HG02884 (cell line): ENCODE measurements around the gene SLC39A11.

Experiments used
- ATAC-seq: cut with Tn5 transposase; IDR thresholded peaks from one replicate; pipeline ENCODE4 v1.9.1; 2021; ENCODE audit warnings: mild to moderate bottlenecking, moderate library complexity; ENCODE audit not compliant: unreplicated experiment

Gene SLC39A11

GRCh38 chr17:72667096-72668063 is 425.1 kb downstream of the SLC39A11 start:
- ATAC-seq: no peak

DNA sequence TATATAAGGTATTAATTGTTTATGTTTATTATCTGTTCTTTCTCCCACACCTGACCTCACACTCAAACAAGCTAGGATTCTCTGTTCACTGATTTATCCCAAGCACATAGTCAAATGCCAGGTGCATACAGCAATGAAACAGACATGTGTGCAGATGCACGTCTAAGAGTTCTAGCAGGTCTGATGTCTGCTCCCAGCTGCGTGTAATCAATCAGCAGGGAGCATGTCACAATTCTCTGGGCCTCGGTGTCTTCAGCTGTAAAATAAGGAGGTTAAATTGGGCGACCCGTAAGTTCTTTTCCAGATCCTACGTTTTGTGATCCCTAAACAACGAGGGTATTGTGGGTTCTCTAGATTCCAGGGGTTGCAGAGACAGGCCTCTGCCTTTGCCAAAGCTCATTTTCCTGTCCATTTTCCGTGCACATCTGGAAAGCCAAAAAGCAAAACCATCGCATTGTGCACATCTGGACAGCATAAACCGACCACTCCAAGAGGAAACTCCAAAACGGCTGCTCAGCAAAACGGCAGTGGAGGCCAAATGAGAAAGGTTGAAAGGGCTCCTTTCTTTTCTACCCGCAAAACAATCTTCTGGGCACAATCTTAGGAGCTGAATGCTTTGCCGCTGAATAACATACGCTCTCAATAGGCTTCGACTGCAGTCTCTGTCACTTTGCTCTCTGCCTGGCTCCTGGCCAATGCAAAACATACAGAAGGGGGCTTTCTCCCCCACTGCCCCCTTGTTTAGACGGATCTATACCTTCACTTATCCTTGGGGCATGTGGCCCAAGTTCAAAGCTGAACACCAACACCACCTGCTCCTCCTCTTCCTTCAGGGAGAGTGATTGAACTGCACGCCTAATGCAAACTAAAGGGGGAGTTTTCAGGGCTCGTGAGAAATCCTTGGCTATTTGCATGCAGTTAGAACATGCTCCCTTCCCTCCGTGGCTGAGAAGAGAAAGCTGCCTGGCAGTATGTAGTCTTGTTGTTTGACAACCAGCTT is 426.3 kb downstream of the SLC39A11 start:
- ATAC-seq: no peak

GRCh38 chr17:72662827-72663190 is 429.7 kb downstream of the SLC39A11 start:
- ATAC-seq: no peak

DNA sequence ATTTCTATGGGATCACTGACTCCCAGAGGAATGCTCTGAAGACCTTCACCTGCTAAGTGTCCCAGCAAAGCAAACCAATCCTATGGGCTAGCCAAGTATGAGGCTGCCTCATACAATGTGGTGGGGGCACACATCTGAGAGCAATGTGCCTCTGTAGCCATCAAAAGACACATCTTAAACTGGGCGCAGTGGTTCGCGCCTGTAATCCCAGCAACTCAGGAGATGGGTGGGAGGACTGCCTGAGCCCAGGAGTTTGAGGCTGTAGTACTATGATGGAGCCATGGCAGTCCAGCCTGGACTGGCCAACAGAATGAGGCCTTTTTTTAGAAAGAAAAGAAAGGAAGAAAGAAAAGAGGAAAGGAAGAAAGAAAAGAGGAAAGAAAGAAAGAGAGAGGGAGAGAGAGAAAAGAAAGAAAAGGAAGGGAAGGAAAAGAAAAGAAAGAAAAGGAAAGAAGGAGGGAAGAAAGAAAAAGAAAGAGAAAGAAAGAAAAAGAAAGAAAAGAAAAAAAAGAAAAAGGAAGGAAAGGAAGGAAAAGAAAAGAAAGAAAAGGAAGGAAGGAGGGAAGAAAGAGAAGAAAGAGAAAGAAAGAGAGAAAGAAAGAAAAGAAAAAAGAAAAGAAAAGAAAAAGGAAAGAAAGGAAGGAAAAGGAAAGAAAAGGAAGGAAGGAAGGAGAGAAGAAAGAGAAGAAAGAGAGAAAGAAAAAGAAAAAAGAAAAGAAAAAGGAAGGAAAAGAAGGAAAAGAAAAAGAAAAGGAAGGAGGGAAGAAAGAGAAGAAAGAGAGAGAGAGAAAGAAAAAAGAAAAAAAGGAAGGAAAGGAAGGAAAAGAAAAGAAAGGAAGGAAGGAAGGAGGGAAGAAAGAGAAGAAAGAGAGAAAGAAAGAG is 430.3 kb downstream of the SLC39A11 start:
- ATAC-seq: no peak

GRCh38 chr17:72661116-72661944 is 431.2 kb downstream of the SLC39A11 start:
- ATAC-seq: no peak

- no peak for ATAC-seq
Observed at GRCh38 chr17:72660274-72661115, 432.0 kb downstream of the SLC39A11 start.

GRCh38 chr17:72659811-72660210 is 432.7 kb downstream of the SLC39A11 start:
- ATAC-seq: no peak

DNA sequence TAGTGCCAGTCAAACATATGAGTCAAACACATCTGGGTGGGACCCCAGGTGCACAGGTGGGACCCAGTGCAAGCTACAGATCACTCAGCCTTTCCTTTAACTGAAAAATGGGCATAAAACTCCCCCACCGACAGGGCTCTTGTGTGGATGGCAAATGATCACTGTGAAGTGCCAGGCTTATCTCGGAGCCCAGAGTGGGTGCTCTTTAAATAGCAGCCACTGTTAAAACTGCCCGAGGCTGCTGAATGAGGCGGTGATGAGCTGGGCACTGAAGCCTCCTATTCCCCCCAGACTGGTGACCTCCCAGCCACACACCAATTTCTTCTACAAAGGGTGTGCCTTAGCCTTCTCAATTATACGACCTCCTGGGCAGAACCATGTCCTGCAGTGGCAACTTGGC is 433.8 kb downstream of the SLC39A11 start:
- no peak for ATAC-seq

DNA sequence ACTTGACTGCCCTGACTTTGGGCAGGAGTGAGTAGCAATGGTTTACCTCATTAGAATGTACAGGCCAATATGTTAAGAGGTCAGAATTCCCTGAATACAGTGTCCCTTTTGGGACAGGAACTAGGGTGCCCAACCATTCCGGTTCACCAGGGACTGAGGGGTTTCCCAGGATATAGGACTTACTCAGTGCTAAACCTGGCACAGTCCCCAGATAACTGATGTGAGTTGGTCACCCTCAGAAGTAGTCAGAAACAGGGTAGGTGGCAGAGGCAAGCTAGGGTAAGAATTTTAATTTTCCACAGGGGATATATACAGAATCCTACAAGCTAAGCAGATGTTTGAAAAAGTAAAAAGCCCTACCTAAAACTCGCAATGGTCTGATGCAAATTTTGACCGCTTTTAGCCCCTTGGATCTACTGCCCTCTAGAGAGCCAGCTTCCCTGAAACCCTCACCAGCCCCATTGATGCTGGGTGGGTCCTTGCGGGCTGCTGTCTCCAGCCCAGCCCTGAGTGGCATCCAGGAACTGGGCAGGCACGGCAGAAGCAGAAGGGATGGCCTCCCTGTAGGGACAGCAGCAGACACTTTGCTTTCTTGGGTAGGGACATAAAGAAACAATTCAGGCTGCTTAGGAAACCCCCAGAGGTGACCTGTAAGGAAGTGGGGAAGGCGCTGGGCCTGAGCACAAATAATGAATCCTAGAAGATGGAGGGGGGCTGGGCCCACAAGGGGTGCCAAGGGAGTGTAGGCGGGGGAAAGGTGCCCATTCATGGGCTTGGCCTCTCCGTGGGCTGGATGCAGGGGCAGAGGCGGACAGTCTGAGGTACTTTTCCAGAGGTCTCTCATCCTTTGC is 434.8 kb downstream of the SLC39A11 start:
- ATAC-seq: no peak

- ATAC-seq: no peak
Observed at GRCh38 chr17:72656130-72656763, 436.2 kb downstream of the SLC39A11 start.

DNA sequence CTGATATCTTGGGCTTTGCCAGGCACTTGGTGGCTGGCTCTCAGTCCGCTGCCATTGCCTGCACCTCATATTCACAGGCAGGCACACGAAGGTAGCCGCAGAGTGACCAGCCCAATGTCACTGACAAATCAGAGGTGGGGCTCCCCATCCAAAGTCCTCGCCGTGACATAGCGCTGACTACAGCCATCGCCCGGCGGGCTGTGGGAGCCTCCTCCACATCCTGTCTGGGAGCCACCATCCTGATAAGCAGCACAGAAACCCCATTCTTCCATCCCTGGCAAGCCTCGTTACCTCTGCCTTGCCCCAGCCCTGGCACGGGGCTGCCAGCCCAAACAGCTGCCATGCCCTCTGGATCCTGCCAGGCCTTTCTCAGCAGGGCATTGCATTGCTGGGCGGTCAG is 437.8 kb downstream of the SLC39A11 start:
- no peak for ATAC-seq

DNA sequence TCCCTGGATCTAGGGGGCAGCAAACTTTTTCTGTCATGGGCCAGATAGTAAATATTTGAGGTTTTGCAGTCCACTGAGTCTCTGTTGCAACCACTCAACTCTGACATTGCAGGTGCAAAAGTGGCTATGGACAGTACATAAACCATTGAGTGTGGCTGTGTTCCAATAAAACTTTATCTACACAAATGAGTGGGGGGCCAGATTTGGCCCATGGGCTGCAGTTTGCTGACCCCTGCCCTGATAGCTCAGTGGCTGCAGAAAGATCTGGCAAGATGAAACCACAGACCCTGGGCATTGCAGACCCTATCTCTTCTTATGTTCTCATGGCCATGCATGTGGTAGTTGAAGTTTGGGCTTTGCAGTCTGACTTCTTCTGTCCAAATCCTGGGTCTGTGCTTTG is 440.5 kb downstream of the SLC39A11 start:
- no peak for ATAC-seq

- ATAC-seq: no peak
Observed at GRCh38 chr17:72648702-72649101, 443.8 kb downstream of the SLC39A11 start.

DNA sequence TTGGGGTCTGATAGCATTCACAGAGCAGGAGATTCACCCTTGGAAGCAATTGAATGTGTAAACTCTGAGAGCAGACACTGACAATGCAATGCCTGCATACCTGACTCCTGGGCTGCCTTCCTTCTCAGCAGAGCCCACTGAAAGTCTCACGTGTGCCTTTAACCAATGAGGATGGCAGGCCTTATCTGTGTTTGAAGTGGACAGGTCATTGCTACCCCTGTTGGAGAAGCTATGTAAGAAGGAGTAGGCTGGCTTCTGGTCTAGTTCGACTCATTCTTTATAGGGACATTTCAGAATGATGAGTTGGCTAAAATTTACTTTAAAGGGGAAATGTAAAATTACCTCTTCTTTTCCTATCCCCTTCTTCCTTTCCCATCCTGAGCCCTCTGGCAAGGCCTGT is 446.3 kb downstream of the SLC39A11 start:
- ATAC-seq: no peak

DNA sequence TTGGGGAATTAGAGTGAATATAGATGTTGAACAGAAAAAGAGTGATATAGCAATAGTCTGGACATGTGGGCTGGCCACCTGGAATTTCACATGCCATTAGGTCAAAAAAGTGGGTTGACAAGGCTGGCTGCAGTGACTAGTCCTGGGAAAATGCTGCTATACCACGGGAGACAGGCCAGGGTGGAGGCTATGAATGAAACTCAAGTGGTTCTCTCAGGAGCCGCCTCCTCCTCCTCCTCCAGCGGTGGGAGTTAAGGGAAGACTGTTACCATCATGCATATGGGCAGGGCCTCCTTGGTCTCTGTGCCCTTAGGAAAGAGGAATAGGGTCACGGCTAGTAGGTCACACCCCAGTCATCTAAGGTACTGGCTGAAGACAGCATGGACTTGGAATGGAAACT is 448.0 kb downstream of the SLC39A11 start:
- ATAC-seq: no peak

DNA sequence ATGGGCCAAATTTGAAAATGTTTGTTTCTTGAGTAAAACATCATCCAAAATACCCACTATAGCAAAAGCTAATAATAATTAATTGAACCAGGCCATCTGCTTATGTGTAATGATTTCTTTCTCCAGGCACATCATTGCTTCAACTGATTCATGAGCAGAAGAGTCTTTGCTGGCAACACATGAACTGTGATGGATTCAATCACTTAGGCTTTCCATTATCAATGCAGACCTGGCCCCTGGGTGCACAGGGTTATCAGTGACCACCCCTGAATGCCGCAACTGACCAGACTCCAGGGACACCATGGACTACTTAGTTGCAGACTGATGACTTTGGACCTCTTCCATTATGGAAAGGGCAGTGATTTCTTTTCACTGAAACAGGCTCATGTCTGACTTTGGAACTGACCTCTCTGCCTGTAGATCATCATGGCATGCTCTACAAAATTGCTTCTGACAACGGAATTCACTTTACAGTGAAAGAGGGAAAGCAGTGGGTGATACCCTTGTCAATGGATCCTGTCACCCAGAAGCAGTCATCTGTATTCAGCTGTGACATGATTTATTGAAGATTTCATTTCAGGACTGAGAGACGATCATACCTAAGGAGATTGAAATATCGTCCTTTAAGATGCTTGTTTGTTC is 448.8 kb downstream of the SLC39A11 start:
- no peak for ATAC-seq

GRCh38 chr17:72642720-72643119 is 449.8 kb downstream of the SLC39A11 start:
- ATAC-seq: no peak
